Stimulated activated CD8-positive, alpha-beta memory T cell treated with anti-CD3 and anti-CD28 coated beads, Interleukin-7, amount 100 ng/mL, for 24 hours (primary cell): Measurements from ENCODE around the gene OSBPL8.

Experiments
- DNase-seq: peaks from one replicate; pipeline ENCODE4 v3.0.0-alpha.2; 2020; ENCODE audit warnings: low read depth

OSBPL8 gene

DNA sequence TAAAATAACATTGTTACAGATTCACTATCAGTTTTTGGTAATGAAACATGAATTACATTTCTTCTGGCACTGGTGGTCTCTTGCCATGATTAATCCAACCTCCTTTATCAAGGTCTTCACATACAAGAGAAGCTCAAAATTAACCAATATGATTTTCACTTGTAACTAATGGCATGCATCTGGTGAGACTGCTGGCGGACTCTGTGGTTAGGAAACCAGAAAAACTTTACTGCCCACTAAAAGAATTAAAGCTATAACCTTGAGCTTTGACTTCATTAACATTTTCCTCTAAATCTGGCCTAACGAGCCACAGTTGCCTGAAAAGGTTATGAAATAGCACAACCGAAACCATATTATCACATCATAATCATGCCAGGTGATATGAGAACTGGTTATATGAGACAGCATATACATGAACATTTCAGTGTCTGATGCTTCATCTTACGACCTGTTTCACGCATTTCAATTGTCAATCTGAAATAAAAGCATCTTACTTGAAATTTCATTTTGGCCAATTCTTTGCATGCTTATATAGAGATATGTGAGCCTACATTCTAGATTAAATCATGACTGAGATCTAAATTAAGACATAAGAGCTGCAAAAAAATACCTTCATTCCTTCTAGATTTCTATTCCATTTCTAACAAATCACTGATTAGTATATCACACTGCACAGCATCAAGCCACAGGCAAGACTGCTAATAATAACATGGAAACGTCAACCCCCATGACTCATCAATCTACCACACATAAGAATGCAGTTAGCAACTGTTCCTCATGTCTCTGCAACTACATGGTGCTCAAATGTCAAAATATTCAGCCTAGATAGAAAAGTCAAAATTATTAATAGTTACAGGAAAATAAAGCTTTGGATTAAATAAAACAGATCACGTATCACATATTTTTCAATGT lies 89.3 kb downstream of the OSBPL8 start:
- DNase-seq: no peak

GRCh38 chr12:76464631-76465166 lies 94.9 kb downstream of the OSBPL8 start:
- DNase-seq: no peak

- DNase-seq: no peak
These were observed 96.8 kb downstream of the OSBPL8 start for GRCh38 chr12:76462668-76463224.

GRCh38 chr12:76460807-76461206 lies 98.8 kb downstream of the OSBPL8 start:
- DNase-seq: no peak

DNA sequence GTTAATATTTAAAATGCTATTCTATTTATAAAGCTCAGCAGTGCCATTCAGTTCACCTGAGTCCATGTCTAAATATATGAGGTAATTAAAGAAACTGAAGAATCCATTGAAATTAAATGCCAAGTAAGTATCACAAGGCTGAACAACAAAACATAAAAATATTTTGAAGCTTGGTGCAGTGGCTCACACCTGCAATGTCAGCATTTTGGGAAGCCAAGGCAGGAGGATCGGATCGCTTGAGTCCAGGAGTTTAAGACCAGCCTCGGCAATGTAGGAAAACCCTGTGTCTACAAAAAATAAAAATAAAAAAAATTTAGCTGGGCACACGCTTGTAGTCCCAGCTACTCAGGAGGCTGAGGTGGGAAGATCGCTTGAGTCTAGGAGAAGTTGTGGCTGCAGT lies 101.8 kb downstream of the OSBPL8 start:
- DNase-seq: no peak

GRCh38 chr12:76457010-76457409 lies 102.6 kb downstream of the OSBPL8 start:
- DNase-seq: no peak

DNA sequence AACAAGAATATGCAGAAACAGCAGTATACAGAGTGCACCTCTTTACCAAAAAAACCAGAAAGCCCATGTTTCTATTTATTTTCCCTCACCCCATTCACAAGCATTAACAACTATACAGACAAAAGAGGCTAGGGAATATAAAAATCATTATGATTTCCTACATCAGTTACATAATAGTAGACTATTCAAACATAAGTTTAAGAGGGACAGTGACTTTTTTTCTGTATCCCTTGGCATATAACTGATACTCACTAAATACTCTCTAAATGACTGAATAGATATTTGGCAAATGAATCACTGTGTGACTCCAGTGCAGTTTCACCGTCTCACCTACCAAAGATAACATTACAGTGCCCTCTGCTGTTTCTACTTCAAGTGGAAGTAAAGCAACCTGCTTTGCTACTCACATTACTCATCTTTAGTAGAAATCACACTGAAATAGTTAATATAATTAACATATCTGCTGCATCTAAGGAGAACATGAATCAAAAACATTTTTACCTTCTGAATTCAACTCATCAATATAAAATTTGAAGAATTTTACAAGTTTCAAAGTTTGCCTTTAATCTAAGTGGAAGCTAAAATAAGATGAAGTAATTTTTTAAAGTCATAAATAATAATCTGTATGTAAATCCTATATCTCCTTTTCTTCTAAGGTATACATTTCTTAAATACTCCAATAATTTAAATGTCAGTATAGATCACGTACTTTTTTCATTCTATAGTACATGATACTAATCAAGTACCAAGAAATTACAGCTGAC lies 103.8 kb downstream of the OSBPL8 start:
- DNase-seq: no peak

DNA sequence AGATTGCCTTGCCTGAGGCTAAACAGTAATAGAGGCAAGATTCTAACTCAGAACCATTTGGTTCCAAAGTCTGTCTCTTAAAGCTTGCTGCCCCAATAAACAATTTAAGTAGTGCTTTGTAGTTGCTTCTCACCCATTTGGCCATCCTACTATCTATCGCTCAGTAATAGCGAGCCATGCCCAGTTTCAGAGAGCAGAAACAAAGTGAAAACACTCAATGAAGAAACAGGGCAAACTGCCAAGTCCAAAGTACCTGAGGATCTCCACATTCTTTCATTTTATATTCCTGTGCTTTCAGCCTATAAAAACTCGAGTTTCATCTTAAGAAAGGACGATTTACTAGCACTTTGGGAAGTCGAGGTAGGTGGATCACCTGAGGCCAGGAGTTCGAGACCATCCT lies 108.0 kb downstream of the OSBPL8 start:
- DNase-seq: no peak

- no peak for DNase-seq
These were observed 108.9 kb downstream of the OSBPL8 start for GRCh38 chr12:76450690-76451089.

DNA sequence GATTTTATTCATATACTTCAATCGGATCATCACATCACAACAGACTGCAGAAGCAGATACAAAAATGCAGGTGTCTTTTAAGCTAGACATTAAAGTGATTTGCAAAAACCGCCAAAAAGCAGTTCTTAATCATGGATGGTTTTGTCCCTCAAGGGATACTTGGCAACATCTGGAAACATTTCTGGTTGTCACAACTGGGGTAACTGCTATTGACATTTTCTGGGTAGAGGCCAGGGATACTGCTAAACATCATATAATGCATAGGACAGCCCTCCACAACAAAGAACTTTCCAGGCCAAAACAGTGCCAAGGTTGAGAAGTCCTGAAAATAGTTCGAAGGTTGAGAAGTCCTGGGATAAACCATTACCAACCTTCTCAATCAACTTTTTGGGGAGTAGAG lies 109.6 kb downstream of the OSBPL8 start:
- DNase-seq: no peak

- DNase-seq: no peak
These were observed 110.0 kb downstream of the OSBPL8 start for GRCh38 chr12:76449583-76449982.

- DNase-seq: no peak
These were observed 110.6 kb downstream of the OSBPL8 start for GRCh38 chr12:76449016-76449415.

GRCh38 chr12:76446090-76446489 lies 113.5 kb downstream of the OSBPL8 start:
- no peak for DNase-seq

- DNase-seq: no peak
These were observed 114.1 kb downstream of the OSBPL8 start for GRCh38 chr12:76445462-76445861.

DNA sequence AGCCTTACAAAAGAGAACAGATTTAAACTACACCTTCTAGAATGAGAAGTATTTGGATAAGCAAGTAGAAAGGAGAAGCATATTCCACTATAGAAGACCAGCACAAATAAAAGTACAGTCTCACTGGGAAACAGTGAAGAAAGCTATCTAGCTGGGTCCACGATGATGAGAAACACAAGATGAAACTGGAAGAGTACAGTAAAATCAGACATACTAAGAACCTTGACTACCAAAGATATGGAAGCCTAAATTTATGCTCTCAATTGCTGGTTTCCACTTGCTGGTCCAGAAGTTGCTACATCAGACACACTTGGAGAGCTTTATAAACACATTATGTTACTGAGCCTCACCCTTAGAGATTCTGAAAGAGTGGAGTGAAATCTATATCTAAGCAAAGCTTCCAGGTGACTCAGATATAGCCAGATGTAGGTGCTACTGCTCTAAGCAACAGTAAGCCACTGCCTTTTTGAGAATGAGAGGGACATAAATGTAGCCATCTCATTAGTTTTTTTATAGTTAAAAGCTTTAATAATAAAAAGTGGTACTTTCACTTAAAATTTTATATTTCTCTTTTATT lies 115.1 kb downstream of the OSBPL8 start:
- no peak for DNase-seq

GRCh38 chr12:76441016-76441415 lies 118.6 kb downstream of the OSBPL8 start:
- DNase-seq: no peak

- DNase-seq: no peak
These were observed 126.8 kb downstream of the OSBPL8 start for GRCh38 chr12:76432733-76433132.

GRCh38 chr12:76428117-76428516 lies 131.5 kb downstream of the OSBPL8 start:
- no peak for DNase-seq

- DNase-seq: no peak
These were observed 133.4 kb downstream of the OSBPL8 start for GRCh38 chr12:76426160-76426559.

DNA sequence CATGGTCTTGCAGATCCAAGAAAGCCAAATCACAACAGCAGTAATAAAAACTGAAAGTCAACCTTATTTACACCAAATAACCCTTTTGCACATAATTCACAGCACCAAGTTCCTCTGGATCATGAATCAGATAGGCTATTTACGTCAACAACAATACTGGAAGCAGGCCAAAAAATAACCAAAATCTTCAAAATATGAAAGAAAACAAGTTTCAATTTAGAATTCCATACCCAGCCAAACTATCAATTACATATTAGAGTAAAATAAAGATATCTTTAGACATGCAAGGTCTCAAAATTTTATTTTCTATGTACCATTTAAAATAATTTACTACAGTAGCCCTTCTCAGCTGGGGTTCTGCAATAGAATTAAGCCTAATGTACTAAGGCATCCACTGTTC lies 134.6 kb downstream of the OSBPL8 start:
- no peak for DNase-seq

GRCh38 chr12:76422543-76423438 lies 136.8 kb downstream of the OSBPL8 start:
- DNase-seq: no peak
